HEK293 (cell line): ENCODE results near the gene PRXL2B.

Experiments used
- CTCF ChIA-PET: fragments of 350-600 bp; formaldehyde crosslinking; extraction: SDS; loops from one replicate; lab custom pipeline; 2021; ENCODE audit warnings: antibody characterized with exemption; lab: Yijun Ruan, JAX
- POLR2A ChIA-PET: fragments of 300-600 bp; formaldehyde crosslinking; extraction: SDS; loops from one replicate; lab custom pipeline; 2020; ENCODE audit warnings: antibody characterized with exemption, inconsistent platforms; lab: Yijun Ruan, JAX
- H3K27ac ChIP-seq: fragments of 200-500 bp; sonication (Bioruptor generic); 2 replicates; pipeline ENCODE4 v1.5.1; 2014; ENCODE audit warnings: low read depth, low read length, control low read depth, inconsistent platforms; ENCODE audit errors: extremely low read depth
- H3K36me3 ChIP-seq, 2 experiments: fragments of 200-500 bp in 1 of 2; sonication (Bioruptor generic) in 1 of 2; 1 replicate in 1 of 2; 2 replicates in 1 of 2; pipeline ENCODE4 v1.5.1; 2014 to 2017; ENCODE audit warnings: inconsistent platforms in 2 of 2, low read length in 2 of 2; ENCODE audit not compliant: control insufficient read depth in 2 of 2, insufficient read depth in 1 of 2
- H3K4me1 ChIP-seq: fragments of 200-500 bp; sonication (Bioruptor generic); 2 replicates; pipeline ENCODE4 v1.5.1; 2014; ENCODE audit warnings: mild to moderate bottlenecking, low read length, inconsistent platforms; ENCODE audit not compliant: control insufficient read depth, insufficient read depth
- H3K4me3 ChIP-seq: 2 replicates; pipeline ENCODE4 v1.5.1; 2011; ENCODE audit warnings: low read depth, mild to moderate bottlenecking, control low read depth, low read length, moderate library complexity
- H3K9me3 ChIP-seq: fragments of 200-500 bp; sonication (Bioruptor generic); 2 replicates; pipeline ENCODE4 v1.5.1; 2014; ENCODE audit warnings: low read depth, low read length, inconsistent platforms; ENCODE audit not compliant: control insufficient read depth, insufficient read depth
- ELK4 ChIP-seq: IDR thresholded peaks from 2 replicates; pipeline ENCODE4 v1.6.1; 2011; ENCODE audit warnings: mild to moderate bottlenecking, low read depth, low read length, borderline replicate concordance
- GLIS1 ChIP-seq: fragments of 450-650 bp; formaldehyde crosslinking; IDR thresholded peaks from 2 replicates; pipeline ENCODE4 v1.5.1; 2016; ENCODE audit warnings: missing biosample characterization, missing genetic modification characterization
- GLIS2 ChIP-seq: fragments of 450-650 bp; formaldehyde crosslinking; IDR thresholded peaks from 2 replicates; pipeline ENCODE4 v1.5.1; 2016; ENCODE audit warnings: missing biosample characterization, missing genetic modification characterization
- PRDM10 ChIP-seq: fragments of 450-650 bp; formaldehyde crosslinking; IDR thresholded peaks from 2 replicates; pipeline ENCODE4 v1.5.1; 2016; ENCODE audit warnings: missing biosample characterization, missing genetic modification characterization
- SP7 ChIP-seq: fragments of 450-650 bp; formaldehyde crosslinking; IDR thresholded peaks from 2 replicates; pipeline ENCODE4 v1.5.1; 2016; ENCODE audit warnings: missing biosample characterization, missing genetic modification characterization
- ZIC2 ChIP-seq: fragments of 450-650 bp; formaldehyde crosslinking; IDR thresholded peaks from 2 replicates; pipeline ENCODE4 v1.5.1; 2016; ENCODE audit warnings: missing biosample characterization, missing genetic modification characterization
- ZNF146 ChIP-seq: fragments of 450-650 bp; formaldehyde crosslinking; IDR thresholded peaks from 2 replicates; pipeline ENCODE4 v1.5.1; 2016; ENCODE audit warnings: missing biosample characterization, missing genetic modification characterization
- ZNF184 ChIP-seq: fragments of 450-650 bp; IDR thresholded peaks from 2 replicates; pipeline ENCODE4 v1.5.1; 2018; ENCODE audit warnings: missing biosample characterization, mild to moderate bottlenecking, missing genetic modification characterization
- ZNF214 ChIP-seq: fragments of 450-650 bp; formaldehyde crosslinking; IDR thresholded peaks from 2 replicates; pipeline ENCODE4 v1.5.1; 2017; ENCODE audit warnings: missing biosample characterization, mild to moderate bottlenecking, missing genetic modification characterization, borderline replicate concordance
- ZNF248 ChIP-seq: fragments of 450-650 bp; formaldehyde crosslinking; IDR thresholded peaks from 2 replicates; pipeline ENCODE4 v1.5.1; 2017; ENCODE audit warnings: missing biosample characterization, missing genetic modification characterization
- ZNF561 ChIP-seq: fragments of 450-650 bp; IDR thresholded peaks from 2 replicates; pipeline ENCODE4 v1.5.1; 2018; ENCODE audit warnings: missing biosample characterization, missing genetic modification characterization, borderline replicate concordance
- ZNF580 ChIP-seq: fragments of 450-650 bp; formaldehyde crosslinking; IDR thresholded peaks from 2 replicates; pipeline ENCODE4 v1.5.1; 2016; ENCODE audit warnings: missing biosample characterization, missing genetic modification characterization
- ZNF600 ChIP-seq: fragments of 450-650 bp; formaldehyde crosslinking; IDR thresholded peaks from 2 replicates; pipeline ENCODE4 v1.5.1; 2016; ENCODE audit warnings: missing biosample characterization, missing genetic modification characterization
- ZNF629 ChIP-seq: fragments of 450-650 bp; formaldehyde crosslinking; IDR thresholded peaks from 2 replicates; pipeline ENCODE4 v1.5.1; 2017; ENCODE audit warnings: missing biosample characterization, missing genetic modification characterization
- ZNF660 ChIP-seq: fragments of 450-650 bp; IDR thresholded peaks from 2 replicates; pipeline ENCODE4 v1.5.1; 2018; ENCODE audit warnings: missing biosample characterization, mild to moderate bottlenecking, missing genetic modification characterization
- ZNF792 ChIP-seq: fragments of 450-650 bp; formaldehyde crosslinking; IDR thresholded peaks from 2 replicates; pipeline ENCODE4 v1.5.1; 2016; ENCODE audit warnings: missing biosample characterization, missing genetic modification characterization
- ZNF843 ChIP-seq: fragments of 450-650 bp; formaldehyde crosslinking; IDR thresholded peaks from 2 replicates; pipeline ENCODE4 v1.5.1; 2016; ENCODE audit warnings: missing biosample characterization, missing genetic modification characterization
- ZSCAN16 ChIP-seq: fragments of 450-650 bp; formaldehyde crosslinking; IDR thresholded peaks from 2 replicates; pipeline ENCODE4 v1.5.1; 2016; ENCODE audit warnings: missing biosample characterization, missing genetic modification characterization
- TF ChIP-seq, protein P1 (sequence below): fragments of 450-650 bp; formaldehyde crosslinking; IDR thresholded peaks from 2 replicates; pipeline ENCODE4 v1.5.1; 2016; ENCODE audit warnings: missing biosample characterization, missing genetic modification characterization

The PRXL2B gene

DNA sequence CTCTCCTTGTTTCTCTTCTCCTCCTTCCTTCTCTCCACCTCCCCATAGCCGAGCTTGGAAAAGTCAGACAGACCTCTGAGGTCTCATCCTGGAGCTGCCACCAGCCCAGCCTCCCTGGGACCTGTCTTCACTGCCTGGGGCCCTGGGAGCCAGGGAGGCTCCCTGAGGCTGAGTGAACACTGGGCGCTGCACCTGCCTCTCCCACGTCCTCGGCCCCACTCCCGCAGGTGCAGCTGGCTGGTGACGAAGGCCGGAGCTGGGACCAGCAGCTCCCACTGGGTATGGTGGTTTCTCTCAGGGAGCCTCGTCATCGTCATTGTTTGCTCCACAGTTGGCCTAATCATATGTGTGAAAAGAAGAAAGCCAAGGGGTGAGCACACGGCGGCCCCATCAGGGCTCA is 25.1 kb upstream of the PRXL2B start:
- CTCF ChIA-PET: interaction anchor here (0.6 to 2.6 kb wide), 6 partner anchors 11 to 234 kb away, joined by 3 to 12 read pairs (median 4); no protein-coding TSS in a partner anchor
- TF ChIP-seq ZNF214 (tag by site-specific recombination) (no peak), ZNF184 (tag by site-specific recombination) (no peak), ZSCAN16 (no peak), ZNF600 (tag by site-specific recombination) (no peak), ZNF146 (tag by site-specific recombination) (no peak), SP7 (tag by site-specific recombination) (no peak), ZNF248 (no peak), PRDM10 (no peak), ELK4 (no peak)
- H3K27ac ChIP-seq: no peak overlapping the region

GRCh38 chr1:2561898-2562895 is 24.4 kb upstream of the PRXL2B start:
- TF ChIP-seq ZNF629 (no peak), GLIS2 (tag by site-specific recombination) (0 out of 2 replicates have a peak, but pooled peaks have one; percentile 25), GLIS1 (peak; percentile 99), ZNF580 (tag by site-specific recombination) (no peak), ZNF843 (tag by site-specific recombination) (no peak), ZNF561 (no peak), ZNF660 (tag by site-specific recombination) (no peak), ZNF792 (no peak), ZIC2 (tag by site-specific recombination) (peak; percentile 59), ZSCAN16 (no peak)
- TF ChIP-seq, protein P1, sequence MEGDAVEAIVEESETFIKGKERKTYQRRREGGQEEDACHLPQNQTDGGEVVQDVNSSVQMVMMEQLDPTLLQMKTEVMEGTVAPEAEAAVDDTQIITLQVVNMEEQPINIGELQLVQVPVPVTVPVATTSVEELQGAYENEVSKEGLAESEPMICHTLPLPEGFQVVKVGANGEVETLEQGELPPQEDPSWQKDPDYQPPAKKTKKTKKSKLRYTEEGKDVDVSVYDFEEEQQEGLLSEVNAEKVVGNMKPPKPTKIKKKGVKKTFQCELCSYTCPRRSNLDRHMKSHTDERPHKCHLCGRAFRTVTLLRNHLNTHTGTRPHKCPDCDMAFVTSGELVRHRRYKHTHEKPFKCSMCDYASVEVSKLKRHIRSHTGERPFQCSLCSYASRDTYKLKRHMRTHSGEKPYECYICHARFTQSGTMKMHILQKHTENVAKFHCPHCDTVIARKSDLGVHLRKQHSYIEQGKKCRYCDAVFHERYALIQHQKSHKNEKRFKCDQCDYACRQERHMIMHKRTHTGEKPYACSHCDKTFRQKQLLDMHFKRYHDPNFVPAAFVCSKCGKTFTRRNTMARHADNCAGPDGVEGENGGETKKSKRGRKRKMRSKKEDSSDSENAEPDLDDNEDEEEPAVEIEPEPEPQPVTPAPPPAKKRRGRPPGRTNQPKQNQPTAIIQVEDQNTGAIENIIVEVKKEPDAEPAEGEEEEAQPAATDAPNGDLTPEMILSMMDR: peak; percentile 40; the same call in 1 of the 2 replicates
- TF ChIP-seq, all 188 proteins: peak for 4
- ChIA-PET CTCF (interaction anchor here (0.6 to 2.6 kb wide), 7 partner anchors 11 to 233 kb away, joined by 3 to 12 read pairs (median 3); no protein-coding TSS in a partner anchor), POLR2A (interaction anchor here (1.2 kb wide), 1 partner anchor 15 kb away, joined by 3 read pairs; no protein-coding TSS in a partner anchor)
- no peak overlapping the region for H3K27ac ChIP-seq
- no peak overlapping the region for H3K4me3 ChIP-seq
- no peaks in the 10 kb centered on the region for H3K9me3 ChIP-seq
- no peaks in the 10 kb centered on the region for H3K4me1 ChIP-seq
- no peaks in the 10 kb centered on the region for H3K36me3 ChIP-seq

More for the DNA sequence above, 25.1 kb upstream of the PRXL2B start:
- Histone ChIP-seq H3K36me3 (no peaks in the 10 kb centered on the region), H3K4me1 (no peaks in the 10 kb centered on the region), H3K4me3 (no peak overlapping the region), H3K9me3 (no peaks in the 10 kb centered on the region)
- POLR2A ChIA-PET: interaction anchor here (1.2 kb wide), 1 partner anchor 14 kb away, joined by 3 read pairs; no protein-coding TSS in a partner anchor
